ELF-1 (cell line): ENCODE results near the gene CORO2A.
"Not testable (repeated sequence)": the region's sequence is repeated elsewhere in the genome, so short reads cannot be mapped to it uniquely, and the experiment has no call there.

ENCODE experiments used
- DNase-seq: peaks from one replicate; pipeline ENCODE4 v3.0.0-alpha.2; 2016; ENCODE audit warnings: low read depth, low spot score

CORO2A gene

GRCh38 chr9:98117984-98118639, 74.3 kb downstream of the CORO2A start:
- peak; percentile 36 for DNase-seq

GRCh38 chr9:98117097-98117496, 75.3 kb downstream of the CORO2A start:
- DNase-seq, result not testable (repeated sequence)

GRCh38 chr9:98109052-98109451, 83.4 kb downstream of the CORO2A start:
- DNase-seq, result peak; percentile 23

- no peak for DNase-seq
Measured at GRCh38 chr9:98108531-98109031, 83.9 kb downstream of the CORO2A start.

- DNase-seq, result no peak
Measured at GRCh38 chr9:98107926-98108325, 84.5 kb downstream of the CORO2A start.

GRCh38 chr9:98105006-98105405, 87.4 kb downstream of the CORO2A start:
- no peak for DNase-seq

GRCh38 chr9:98104445-98104881, 88.0 kb downstream of the CORO2A start:
- DNase-seq, result no peak

- DNase-seq, result no peak
Measured at GRCh38 chr9:98101868-98102273, 90.6 kb downstream of the CORO2A start.

- no peak for DNase-seq
Measured at GRCh38 chr9:98101416-98101815, 91.0 kb downstream of the CORO2A start.

GRCh38 chr9:98100456-98100855, 92.0 kb downstream of the CORO2A start:
- DNase-seq, result no peak

- no peak for DNase-seq
Measured at GRCh38 chr9:98099898-98100297, 92.5 kb downstream of the CORO2A start.

- no peak for DNase-seq
Measured at GRCh38 chr9:98099346-98099745, 93.1 kb downstream of the CORO2A start.

- no peak for DNase-seq
Measured at GRCh38 chr9:98097836-98098235, 94.6 kb downstream of the CORO2A start.

GRCh38 chr9:98096091-98096490, 96.3 kb downstream of the CORO2A start:
- no peak for DNase-seq

GRCh38 chr9:98095401-98095800, 97.0 kb downstream of the CORO2A start:
- DNase-seq, result no peak

GRCh38 chr9:98094851-98095250, 97.6 kb downstream of the CORO2A start:
- no peak for DNase-seq

- DNase-seq, result no peak
Measured at GRCh38 chr9:98094316-98094715, 98.1 kb downstream of the CORO2A start.

- DNase-seq, result no peak
Measured at GRCh38 chr9:98092613-98092931, 99.9 kb downstream of the CORO2A start.

- DNase-seq, result peak; percentile 57
Measured at GRCh38 chr9:98091735-98092612, 100.5 kb downstream of the CORO2A start.

GRCh38 chr9:98090674-98091073, 101.8 kb downstream of the CORO2A start:
- DNase-seq, result peak; percentile 43

GRCh38 chr9:98087420-98088354, 104.8 kb downstream of the CORO2A start:
- DNase-seq, result peak; percentile 91

- no peak for DNase-seq
Measured at GRCh38 chr9:98086461-98086860, 106.0 kb downstream of the CORO2A start.
